Mammary epithelial cell (primary cell): Measurements from ENCODE around the gene NEDD9.

Experiments used
- CTCF ChIP-seq, 2 donors: IDR thresholded peaks in 1 of 2; conservative IDR thresholded peaks in 1 of 2; 2 replicates each; pipeline ENCODE4 v1.5.1; 2011 to 2012; ENCODE audit warnings: inconsistent platforms in 2 of 2, low read length in 2 of 2, mild to moderate bottlenecking in 2 of 2, control low read depth in 1 of 2, low read depth in 1 of 2; ENCODE audit not compliant: insufficient read depth in 1 of 2; ENCODE audit errors: extremely low read depth in 1 of 2
- EZH2 ChIP-seq: IDR thresholded peaks from 2 replicates; pipeline ENCODE4 v1.6.1; 2012; ENCODE audit warnings: low read length, inconsistent platforms, borderline replicate concordance

DNA sequence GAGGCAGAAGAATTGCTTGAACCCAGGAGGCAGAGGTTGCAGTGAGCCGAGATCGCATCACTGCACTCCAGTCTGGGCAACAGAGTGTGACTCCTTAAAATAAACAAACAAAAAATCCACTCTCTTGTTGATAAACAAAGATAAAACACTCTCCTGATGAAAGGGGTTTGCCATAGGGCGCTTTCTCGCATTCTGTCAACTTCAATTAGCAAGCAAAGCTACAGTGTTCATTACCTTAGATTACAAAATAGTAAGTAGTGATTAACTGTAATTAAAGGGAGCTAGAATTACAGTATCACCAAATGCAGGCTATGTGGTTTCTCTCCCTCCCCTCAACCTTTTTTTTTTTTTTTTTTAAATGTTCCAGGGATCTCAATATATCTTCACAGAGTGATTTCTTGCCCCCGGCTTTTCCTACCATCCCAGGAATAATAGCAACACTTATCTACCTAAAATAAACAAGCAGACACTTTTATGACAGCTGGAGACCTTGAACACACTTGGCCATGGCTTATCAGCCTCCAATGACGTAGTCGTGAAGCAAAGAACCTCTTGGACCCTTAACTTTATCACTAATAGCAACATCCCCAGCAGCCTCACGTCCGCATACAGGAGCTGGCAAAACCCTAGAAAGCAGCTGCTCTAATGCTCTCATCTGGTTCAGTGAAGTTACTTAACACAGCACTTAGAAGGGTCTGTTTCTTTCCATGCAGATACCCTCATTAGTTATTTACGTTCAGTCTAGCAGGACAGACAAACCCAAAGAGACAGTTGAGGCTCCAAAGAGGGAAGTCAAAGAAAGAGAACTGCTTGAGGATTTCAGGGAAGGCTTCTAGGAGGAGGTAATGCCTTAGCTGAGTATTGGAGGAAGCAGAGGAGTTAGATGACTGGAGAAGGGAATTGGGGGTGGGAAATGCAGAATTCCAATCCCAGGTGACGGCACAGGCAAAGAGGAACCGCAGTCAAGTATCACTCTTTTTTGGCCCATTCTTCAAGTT lies 37.9 kb upstream of the NEDD9 start:
- TF ChIP-seq CTCF (conservative IDR thresholded peaks at IDR 0.05 in 1 of 2, IDR thresholded peaks at IDR 0.05 in 1 of 2; ENCODE audit: extremely low read depth in 1 of 2, insufficient read depth in 1 of 2, low read depth in 1 of 2, low read length in 2 of 2): no peak
- TF ChIP-seq EZH2: no peak
